Keratinocyte (primary cell): ENCODE measurements around the gene TMEM181.

Experiments used
- CTCF ChIP-seq, 3 experiments: IDR thresholded peaks in 1 of 3; conservative IDR thresholded peaks in 1 of 3; optimal IDR thresholded peaks in 1 of 3; 2 replicates in 2 of 3; 3 replicates in 1 of 3; pipeline versions ENCODE3 to v1.5.1; 2011; ENCODE audit warnings: low read length in 3 of 3, mild to moderate bottlenecking in 3 of 3, moderate library complexity in 2 of 3, control low read depth in 1 of 3, inconsistent platforms in 1 of 3; ENCODE audit not compliant: insufficient read depth in 2 of 3; ENCODE audit errors: extremely low read depth in 1 of 3
- EZH2 ChIP-seq: IDR thresholded peaks from one replicate; pipeline ENCODE4 v1.6.1; 2012; ENCODE audit warnings: inconsistent platforms, mild to moderate bottlenecking, low read length, moderate library complexity

- no peak for TF ChIP-seq CTCF (optimal IDR thresholded peaks at IDR 0.05 in 1 of 3, IDR thresholded peaks at IDR 0.05 in 1 of 3, conservative IDR thresholded peaks at IDR 0.05 in 1 of 3; ENCODE audit: extremely low read depth in 1 of 3, insufficient read depth in 2 of 3, low read length in 3 of 3)
- TF ChIP-seq EZH2, result no peak
Observed at GRCh38 chr6:158606935-158607334, 47.0 kb downstream of the TMEM181 start.
